ENCODE results near the gene FAR2.
"Not testable (repeated sequence)": the region's sequence is repeated elsewhere in the genome, so short reads cannot be mapped to it uniquely, and the experiment has no call there.

Gene FAR2

GRCh38 chr12:29281371-29282005 lies 132.4 kb downstream of the FAR2 start:
- in situ Hi-C loops (cut with MboI; ENCODE audit: low sequenced_read_pairs, unreplicated experiment), result no loop called here
- no peak for TF ChIP-seq CTCF (IDR thresholded peaks at IDR 0.05; ENCODE audit: borderline replicate concordance, control extremely low read depth, extremely low read depth, insufficient read depth, missing control alignments)

GRCh38 chr12:29282031-29282816 lies 133.1 kb downstream of the FAR2 start:
- in situ Hi-C loops (cut with MboI; ENCODE audit: low sequenced_read_pairs, unreplicated experiment), result no loop called here
- TF ChIP-seq CTCF (IDR thresholded peaks at IDR 0.05; ENCODE audit: borderline replicate concordance, control extremely low read depth, extremely low read depth, insufficient read depth, missing control alignments), result no peak
- no peak for DNase-seq (ENCODE audit: low spot score)

More at GRCh38 chr12:29281371-29282005, 132.4 kb downstream of the FAR2 start:
- DNase-seq (ENCODE audit: low spot score), result no peak

- no peak for DNase-seq (ENCODE audit: low spot score)
- TF ChIP-seq CTCF (IDR thresholded peaks at IDR 0.05; ENCODE audit: borderline replicate concordance, control extremely low read depth, extremely low read depth, insufficient read depth, missing control alignments), result no peak
Measured at GRCh38 chr12:29283969-29284700, 135.1 kb downstream of the FAR2 start.

GRCh38 chr12:29286081-29286790 lies 137.2 kb downstream of the FAR2 start:
- DNase-seq (ENCODE audit: low spot score), result no peak
- TF ChIP-seq CTCF (IDR thresholded peaks at IDR 0.05; ENCODE audit: borderline replicate concordance, control extremely low read depth, extremely low read depth, insufficient read depth, missing control alignments), result no peak
- in situ Hi-C loops (cut with MboI; ENCODE audit: low sequenced_read_pairs, unreplicated experiment), result no loop called here

More at GRCh38 chr12:29283969-29284700, 135.1 kb downstream of the FAR2 start:
- in situ Hi-C loops (cut with MboI; ENCODE audit: low sequenced_read_pairs, unreplicated experiment), result no loop called here

GRCh38 chr12:29287622-29288021 lies 138.5 kb downstream of the FAR2 start:
- in situ Hi-C loops (cut with MboI; ENCODE audit: low sequenced_read_pairs, unreplicated experiment), result no loop called here
- DNase-seq (ENCODE audit: low spot score), result no peak
- no peak for TF ChIP-seq CTCF (IDR thresholded peaks at IDR 0.05; ENCODE audit: borderline replicate concordance, control extremely low read depth, extremely low read depth, insufficient read depth, missing control alignments)

GRCh38 chr12:29288031-29288430 lies 139.0 kb downstream of the FAR2 start:
- no peak for TF ChIP-seq CTCF (IDR thresholded peaks at IDR 0.05; ENCODE audit: borderline replicate concordance, control extremely low read depth, extremely low read depth, insufficient read depth, missing control alignments)
- in situ Hi-C loops (cut with MboI; ENCODE audit: low sequenced_read_pairs, unreplicated experiment), result no loop called here
- DNase-seq (ENCODE audit: low spot score), result no peak

- in situ Hi-C loops (cut with MboI; ENCODE audit: low sequenced_read_pairs, unreplicated experiment); DNase-seq (ENCODE audit: low spot score): not testable (repeated sequence)
Measured at GRCh38 chr12:29290475-29290874, 141.4 kb downstream of the FAR2 start.

Measured in GM13976 (cell line).